KBM-7 (cell line): ENCODE results near the gene IL9.

ENCODE experiments used
- DNase-seq: peaks from one replicate; pipeline ENCODE4 v3.0.0-alpha.2; 2015
- in situ Hi-C: fragments of 300-500 bp; cut with MboI; formaldehyde crosslinking; loops from 2 replicates; pipeline ENCODE4 v1.14.3; 2020; ENCODE audit warnings: low sequenced_read_pairs, low pct_unique_long_range_greater_than_20kb, mixed read lengths

Gene IL9

GRCh38 chr5:135894789-135895188 is 852 bp downstream of the IL9 start:
- in situ Hi-C loops: loop anchor here (25.0 kb wide), 1 partner anchor 318 kb away; no protein-coding TSS in a partner anchor
- no peak for DNase-seq

GRCh38 chr5:135894276-135894675 is 1.4 kb downstream of the IL9 start:
- DNase-seq: no peak
- in situ Hi-C loops: loop anchor here (25.0 kb wide), 1 partner anchor 318 kb away; no protein-coding TSS in a partner anchor

- in situ Hi-C loops: loop anchor here (25.0 kb wide), 1 partner anchor 321 kb away; no protein-coding TSS in a partner anchor
Observed at GRCh38 chr5:135891791-135892190, 3.9 kb downstream of the IL9 start.

GRCh38 chr5:135891268-135891667 is 4.4 kb downstream of the IL9 start:
- in situ Hi-C loops: loop anchor here (25.0 kb wide), 1 partner anchor 321 kb away; no protein-coding TSS in a partner anchor
- DNase-seq: no peak

More at GRCh38 chr5:135891791-135892190, 3.9 kb downstream of the IL9 start:
- DNase-seq: no peak

- in situ Hi-C loops: loop anchor here (25.0 kb wide), 1 partner anchor 321 kb away; no protein-coding TSS in a partner anchor
- DNase-seq: no peak
Observed at GRCh38 chr5:135890867-135891266, 4.8 kb downstream of the IL9 start.

GRCh38 chr5:135890296-135890695 is 5.3 kb downstream of the IL9 start:
- DNase-seq: no peak
- in situ Hi-C loops: loop anchor here (25.0 kb wide), 1 partner anchor 322 kb away; no protein-coding TSS in a partner anchor

- DNase-seq: no peak
- in situ Hi-C loops: loop anchor here (10.0 to 25.0 kb wide), 2 partner anchors 187 to 324 kb away; no protein-coding TSS in a partner anchor
Observed at GRCh38 chr5:135887881-135888614, 7.6 kb downstream of the IL9 start.

GRCh38 chr5:135887447-135887864 is 8.2 kb downstream of the IL9 start:
- DNase-seq: peak; percentile 74
- in situ Hi-C loops: loop anchor here (10.0 to 25.0 kb wide), 2 partner anchors 187 to 325 kb away; no protein-coding TSS in a partner anchor

- no peak for DNase-seq
- in situ Hi-C loops: loop anchor here (10.0 to 25.0 kb wide), 2 partner anchors 189 to 326 kb away; no protein-coding TSS in a partner anchor
Observed at GRCh38 chr5:135886136-135886535, 9.5 kb downstream of the IL9 start.

- DNase-seq: no peak
- in situ Hi-C loops: loop anchor here (10.0 to 25.0 kb wide), 2 partner anchors 190 to 327 kb away; no protein-coding TSS in a partner anchor
Observed at GRCh38 chr5:135885031-135885430, 10.6 kb downstream of the IL9 start.

- in situ Hi-C loops: loop anchor here (10.0 to 25.0 kb wide), 2 partner anchors 191 to 329 kb away; no protein-coding TSS in a partner anchor
- DNase-seq: peak; percentile 7
Observed at GRCh38 chr5:135883441-135883840, 12.2 kb downstream of the IL9 start.

GRCh38 chr5:135883026-135883425 is 12.6 kb downstream of the IL9 start:
- no peak for DNase-seq
- in situ Hi-C loops: loop anchor here (10.0 to 25.0 kb wide), 2 partner anchors 192 to 329 kb away; no protein-coding TSS in a partner anchor

- in situ Hi-C loops: loop anchor here (10.0 to 25.0 kb wide), 2 partner anchors 193 to 330 kb away; no protein-coding TSS in a partner anchor
- DNase-seq: no peak
Observed at GRCh38 chr5:135881819-135882218, 13.8 kb downstream of the IL9 start.

GRCh38 chr5:135881244-135881643 is 14.4 kb downstream of the IL9 start:
- in situ Hi-C loops: loop anchor here (10.0 to 25.0 kb wide), 2 partner anchors 194 to 331 kb away; no protein-coding TSS in a partner anchor
- DNase-seq: no peak

GRCh38 chr5:135880801-135881200 is 14.8 kb downstream of the IL9 start:
- in situ Hi-C loops: loop anchor here (10.0 to 25.0 kb wide), 2 partner anchors 194 to 332 kb away; no protein-coding TSS in a partner anchor
- no peak for DNase-seq

GRCh38 chr5:135880278-135880677 is 15.4 kb downstream of the IL9 start:
- peak; percentile 28 for DNase-seq
- in situ Hi-C loops: loop anchor here (10.0 to 25.0 kb wide), 2 partner anchors 195 to 332 kb away; no protein-coding TSS in a partner anchor

- no peak for DNase-seq
- in situ Hi-C loops: loop anchor here (25.0 kb wide), 1 partner anchor 333 kb away; no protein-coding TSS in a partner anchor
Observed at GRCh38 chr5:135879591-135879990, 16.1 kb downstream of the IL9 start.

- in situ Hi-C loops: loop anchor here (25.0 kb wide), 1 partner anchor 334 kb away; no protein-coding TSS in a partner anchor
- DNase-seq: no peak
Observed at GRCh38 chr5:135878156-135878620, 17.5 kb downstream of the IL9 start.

- DNase-seq: no peak
- in situ Hi-C loops: loop anchor here (25.0 kb wide), 1 partner anchor 335 kb away; no protein-coding TSS in a partner anchor
Observed at GRCh38 chr5:135877570-135878155, 18.0 kb downstream of the IL9 start.
